ENCODE data around the gene MMP15.

DNA sequence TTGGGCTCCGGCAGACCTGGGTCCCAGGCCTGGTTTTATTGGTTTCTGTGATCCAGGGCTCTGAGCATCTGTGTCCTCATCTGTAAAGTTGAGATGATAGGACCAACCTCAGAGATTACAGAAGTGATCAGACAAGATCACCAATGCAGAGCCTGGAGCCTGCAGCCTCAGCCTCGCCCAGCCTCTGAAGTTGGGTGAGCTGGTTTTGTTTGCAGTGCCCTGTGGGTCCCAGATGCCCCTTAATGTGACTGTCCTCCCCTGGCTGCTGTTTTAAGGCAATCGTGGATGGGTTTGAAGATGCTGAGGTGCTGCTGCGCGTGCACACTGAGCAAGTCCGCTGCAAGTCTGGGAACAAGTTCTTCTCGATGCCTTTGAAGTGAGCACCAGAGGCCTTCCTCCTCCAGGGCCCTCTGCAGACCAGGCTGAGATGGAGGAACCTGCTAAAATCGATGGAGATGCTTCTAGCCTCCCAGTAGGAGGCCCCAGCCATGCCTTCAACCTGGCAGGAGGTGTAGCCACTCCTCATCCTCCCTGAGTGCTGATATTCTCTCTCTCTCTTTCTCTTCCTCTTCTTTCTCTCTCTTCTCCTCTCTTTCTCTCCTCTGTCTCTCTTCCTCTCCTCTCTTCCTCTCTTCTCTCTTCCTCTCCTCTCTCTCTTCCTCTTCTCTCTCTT lies 5.6 kb upstream of the MMP15 start:
- TF ChIP-seq, protein P1, sequence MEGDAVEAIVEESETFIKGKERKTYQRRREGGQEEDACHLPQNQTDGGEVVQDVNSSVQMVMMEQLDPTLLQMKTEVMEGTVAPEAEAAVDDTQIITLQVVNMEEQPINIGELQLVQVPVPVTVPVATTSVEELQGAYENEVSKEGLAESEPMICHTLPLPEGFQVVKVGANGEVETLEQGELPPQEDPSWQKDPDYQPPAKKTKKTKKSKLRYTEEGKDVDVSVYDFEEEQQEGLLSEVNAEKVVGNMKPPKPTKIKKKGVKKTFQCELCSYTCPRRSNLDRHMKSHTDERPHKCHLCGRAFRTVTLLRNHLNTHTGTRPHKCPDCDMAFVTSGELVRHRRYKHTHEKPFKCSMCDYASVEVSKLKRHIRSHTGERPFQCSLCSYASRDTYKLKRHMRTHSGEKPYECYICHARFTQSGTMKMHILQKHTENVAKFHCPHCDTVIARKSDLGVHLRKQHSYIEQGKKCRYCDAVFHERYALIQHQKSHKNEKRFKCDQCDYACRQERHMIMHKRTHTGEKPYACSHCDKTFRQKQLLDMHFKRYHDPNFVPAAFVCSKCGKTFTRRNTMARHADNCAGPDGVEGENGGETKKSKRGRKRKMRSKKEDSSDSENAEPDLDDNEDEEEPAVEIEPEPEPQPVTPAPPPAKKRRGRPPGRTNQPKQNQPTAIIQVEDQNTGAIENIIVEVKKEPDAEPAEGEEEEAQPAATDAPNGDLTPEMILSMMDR (IDR thresholded peaks at IDR 0.05; ENCODE audit: extremely low read depth in 1 of 2, insufficient read depth in 1 of 2, low read depth in 1 of 2, low read length in 2 of 2): no peak
- TF ChIP-seq POLR2A (IDR thresholded peaks at IDR 0.05; ENCODE audit: low read depth, low read length) (no peak), EZH2 (IDR thresholded peaks at IDR 0.05; ENCODE audit: borderline replicate concordance, low read depth, low read length, severe bottlenecking) (no peak), FOS (IDR thresholded peaks at IDR 0.05; ENCODE audit: borderline replicate concordance, insufficient read depth, low read length) (no peak), POLR2AphosphoS5 (IDR thresholded peaks at IDR 0.05; ENCODE audit: insufficient read depth, low read depth, low read length) (no peak), MYC (IDR thresholded peaks at IDR 0.05; ENCODE audit: low read depth, low read length) (no peak)
- TF ChIP-seq, protein P2, sequence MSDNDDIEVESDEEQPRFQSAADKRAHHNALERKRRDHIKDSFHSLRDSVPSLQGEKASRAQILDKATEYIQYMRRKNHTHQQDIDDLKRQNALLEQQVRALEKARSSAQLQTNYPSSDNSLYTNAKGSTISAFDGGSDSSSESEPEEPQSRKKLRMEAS (IDR thresholded peaks at IDR 0.05; ENCODE audit: insufficient read depth, insufficient read length): no peak

Data from endothelial cell of umbilical vein (primary cell).